Liver (tissue), 9 donors: ENCODE data around the gene OR1I1. TPM values are rescaled to one million over a fixed set of nuclear protein-coding genes. Genes with fewer than 3 reads are reported as not detected.

Experiments used
- DNase-seq: peaks from one replicate; pipeline ENCODE4 v3.0.0-alpha.2; 2017; ENCODE audit warnings: low spot score
- H3K27ac ChIP-seq, 2 donors: one replicate each; pipeline ENCODE4 v1.7.0; 2013; ENCODE audit warnings: inconsistent platforms in 2 of 2, low read length in 2 of 2, control low read depth in 1 of 2, low read depth in 1 of 2, mild to moderate bottlenecking in 1 of 2
- H3K27me3 ChIP-seq, 4 donors: one replicate each; pipeline versions ENCODE4 v1.6.1 to v1.7.0; 2013; ENCODE audit warnings: low read length in 3 of 4, inconsistent platforms in 1 of 4, mild to moderate bottlenecking in 1 of 4, moderate library complexity in 1 of 4; ENCODE audit not compliant: control insufficient read depth in 4 of 4, insufficient read depth in 4 of 4
- H3K36me3 ChIP-seq, 4 donors: one replicate each; pipeline versions ENCODE4 v1.6.1 to v1.7.0; 2013; ENCODE audit warnings: low read length in 3 of 4, mild to moderate bottlenecking in 3 of 4, low read depth in 1 of 4, moderate library complexity in 1 of 4; ENCODE audit not compliant: control insufficient read depth in 4 of 4, insufficient read depth in 3 of 4
- H3K4me1 ChIP-seq, 4 donors: one replicate each; pipeline versions ENCODE4 v1.6.1 to v1.7.0; 2013; ENCODE audit warnings: low read length in 3 of 4, mild to moderate bottlenecking in 3 of 4, moderate library complexity in 1 of 4; ENCODE audit not compliant: control insufficient read depth in 4 of 4, insufficient read depth in 4 of 4
- H3K4me3 ChIP-seq, 3 donors: one replicate each; pipeline versions ENCODE4 v1.6.1 to v1.7.0; 2013; ENCODE audit warnings: low read length in 3 of 3, control low read depth in 1 of 3, low read depth in 1 of 3, mild to moderate bottlenecking in 1 of 3
- H3K9ac ChIP-seq, 2 donors: one replicate each; pipeline ENCODE4 v1.7.0; 2013; ENCODE audit warnings: low read length in 2 of 2, mild to moderate bottlenecking in 2 of 2, moderate library complexity in 2 of 2, control low read depth in 1 of 2, low read depth in 1 of 2
- H3K9me3 ChIP-seq, 4 donors: one replicate each; pipeline versions ENCODE4 v1.6.1 to v1.7.0; 2013; ENCODE audit warnings: low read length in 3 of 4; ENCODE audit not compliant: control insufficient read depth in 4 of 4
- CTCF ChIP-seq: fragments of 150-350 bp; IDR thresholded peaks from 2 replicates; pipeline ENCODE4 v1.5.1; 2017; ENCODE audit warnings: improper control_type of control experiment, low read depth, low read length; ENCODE audit not compliant: missing input control
- EGR1 ChIP-seq, 2 donors: IDR thresholded peaks; 2 replicates each; pipeline ENCODE4 v1.6.1; 2016 to 2018; ENCODE audit warnings: antibody characterized with exemption in 2 of 2, low read depth in 2 of 2
- FOXA1 ChIP-seq: IDR thresholded peaks from 2 replicates; pipeline ENCODE4 v1.6.1; 2016; ENCODE audit warnings: antibody characterized with exemption
- FOXA2 ChIP-seq: IDR thresholded peaks from 2 replicates; pipeline ENCODE4 v1.6.1; 2016; ENCODE audit warnings: antibody characterized with exemption
- GABPA ChIP-seq, 2 donors: IDR thresholded peaks in 1 of 2; conservative IDR thresholded peaks in 1 of 2; 2 replicates each; pipeline ENCODE4 v1.6.1; 2016; ENCODE audit warnings: antibody characterized with exemption in 2 of 2, mild to moderate bottlenecking in 1 of 2, moderate library complexity in 1 of 2
- HNF4A ChIP-seq, 2 donors: conservative IDR thresholded peaks; 2 replicates each; pipeline ENCODE4 v1.6.1; 2016; ENCODE audit warnings: antibody characterized with exemption in 2 of 2, mild to moderate bottlenecking in 2 of 2
- HNF4G ChIP-seq: IDR thresholded peaks from 2 replicates; pipeline ENCODE4 v1.6.1; 2016; ENCODE audit warnings: antibody characterized with exemption
- JUND ChIP-seq, 2 donors: IDR thresholded peaks; 2 replicates each; pipeline ENCODE4 v1.6.1; 2016; ENCODE audit warnings: antibody characterized with exemption in 2 of 2
- NR2F2 ChIP-seq: IDR thresholded peaks from 2 replicates; pipeline ENCODE4 v1.6.1; 2016; ENCODE audit warnings: antibody characterized with exemption
- RAD21 ChIP-seq, 2 donors: IDR thresholded peaks; 2 replicates each; pipeline ENCODE4 v1.6.1; 2016; ENCODE audit warnings: antibody characterized with exemption in 2 of 2, mild to moderate bottlenecking in 2 of 2
- REST ChIP-seq: IDR thresholded peaks from 2 replicates; pipeline ENCODE4 v1.6.1; 2016; ENCODE audit warnings: antibody characterized with exemption, mild to moderate bottlenecking
- RXRA ChIP-seq, 2 donors: IDR thresholded peaks; 2 replicates each; pipeline ENCODE4 v1.6.1; 2017 to 2018; ENCODE audit warnings: antibody characterized with exemption in 2 of 2, mild to moderate bottlenecking in 1 of 2
- SP1 ChIP-seq: IDR thresholded peaks from 2 replicates; pipeline ENCODE4 v1.6.1; 2018; ENCODE audit warnings: antibody characterized with exemption, mild to moderate bottlenecking
- TAF1 ChIP-seq: conservative IDR thresholded peaks from 2 replicates; pipeline ENCODE4 v1.6.1; 2016; ENCODE audit warnings: antibody characterized with exemption, mild to moderate bottlenecking
- YY1 ChIP-seq: IDR thresholded peaks from 2 replicates; pipeline ENCODE4 v1.6.1; 2016; ENCODE audit warnings: antibody characterized with exemption, mild to moderate bottlenecking
- ZBTB33 ChIP-seq: IDR thresholded peaks from 2 replicates; pipeline ENCODE4 v1.6.1; 2016; ENCODE audit warnings: antibody characterized with exemption
- WGBS: extraction: QIAGEN DNeasy Blood & Tissue Kit; methylation state at CpG from one replicate; pipeline ENCODE4 v1.1.7; 2013; 5-methylcytosine and 5-hydroxymethylcytosine counted together
- polyA plus RNA-seq, 2 donors: library from polyadenylated mRNA; stranded (reverse) in 1 of 2; unstranded in 1 of 2; fragments of 200-250 nt in 1 of 2; fragments of >200 nt in 1 of 2; fragmentation: Nextera tagmentation in 1 of 2; extraction: Ambion mirVana in 1 of 2; gene quantifications; one replicate each; pipeline versions ENCODE4 v1.2.1 to v1.2.3, GENCODE V29; 2013 to 2015
- total RNA-seq, 2 donors: library from RNA; depleted of rRNA; stranded (reverse); fragments of >200 nt; gene quantifications; one replicate each; pipeline ENCODE4 v1.2.3, GENCODE V29; 2014
- TF ChIP-seq, protein P1 (sequence below): IDR thresholded peaks from 2 replicates; pipeline ENCODE4 v1.6.1; 2016; ENCODE audit warnings: antibody characterized with exemption
- TF ChIP-seq, protein P2 (sequence below): IDR thresholded peaks from 2 replicates; pipeline ENCODE4 v1.6.1; 2016; ENCODE audit warnings: antibody characterized with exemption
- donor health status: healthy.
- donor health status: healthy.
- donor health status: healthy.
- donor health status: healthy.
- donor health status: healthy.

Gene OR1I1
- total and polyA plus RNA-seq, 4 donors, result not detected

GRCh38 chr19:15128162-15128770 is 46.3 kb downstream of the OR1I1 start:
- no peak for DNase-seq
- 77% methylated on average over 6 of the region's 6 CpGs for WGBS
- Histone ChIP-seq H3K4me3 (no peak overlapping the region), H3K9me3 (no peaks in the 10 kb centered on the region), H3K27me3 (no peaks in the 10 kb centered on the region), H3K9ac (no peak overlapping the region), H3K4me1 (peaks cover 0 to 19% (median 16%) of the 10 kb centered on the region in 4 donors), H3K36me3 (no peaks in the 10 kb centered on the region), H3K27ac (no peak overlapping the region)
- TF ChIP-seq RXRA (IDR thresholded peaks at IDR 0.05) (no peak), TAF1 (no peak), HNF4A (conservative IDR thresholded peaks at IDR 0.05) (no peak)

- Histone ChIP-seq H3K9me3 (no peaks in the 10 kb centered on the region), H3K27ac (no peak overlapping the region), H3K4me3 (no peak overlapping the region), H3K27me3 (no peaks in the 10 kb centered on the region), H3K9ac (no peak overlapping the region), H3K4me1 (peaks cover 0 to 4% (median 2%) of the 10 kb centered on the region in 4 donors), H3K36me3 (no peaks in the 10 kb centered on the region)
- no peak for TF ChIP-seq HNF4G
- TF ChIP-seq REST, result no peak
- no peak for TF ChIP-seq EGR1 (IDR thresholded peaks at IDR 0.05; ENCODE audit: low read depth in 2 of 2)
- no peak for TF ChIP-seq FOXA1
- TF ChIP-seq, protein P1, sequence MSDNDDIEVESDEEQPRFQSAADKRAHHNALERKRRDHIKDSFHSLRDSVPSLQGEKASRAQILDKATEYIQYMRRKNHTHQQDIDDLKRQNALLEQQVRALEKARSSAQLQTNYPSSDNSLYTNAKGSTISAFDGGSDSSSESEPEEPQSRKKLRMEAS, result no peak
- TF ChIP-seq, protein P2, sequence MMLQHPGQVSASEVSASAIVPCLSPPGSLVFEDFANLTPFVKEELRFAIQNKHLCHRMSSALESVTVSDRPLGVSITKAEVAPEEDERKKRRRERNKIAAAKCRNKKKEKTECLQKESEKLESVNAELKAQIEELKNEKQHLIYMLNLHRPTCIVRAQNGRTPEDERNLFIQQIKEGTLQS, result no peak
- TF ChIP-seq FOXA2, result no peak
- TF ChIP-seq YY1, result no peak
- no peak for TF ChIP-seq TAF1
- no peak for TF ChIP-seq JUND (IDR thresholded peaks at IDR 0.05)
- no peak for TF ChIP-seq ZBTB33
- TF ChIP-seq GABPA (IDR thresholded peaks at IDR 0.05 in 1 of 2, conservative IDR thresholded peaks at IDR 0.05 in 1 of 2), result no peak
- no peak for TF ChIP-seq SP1
- no peak for TF ChIP-seq HNF4A (conservative IDR thresholded peaks at IDR 0.05)
- TF ChIP-seq CTCF, result no peak
- TF ChIP-seq RAD21 (IDR thresholded peaks at IDR 0.05), result no peak
- TF ChIP-seq NR2F2, result no peak
- no peak for TF ChIP-seq RXRA (IDR thresholded peaks at IDR 0.05)
- 77% methylated on average over 16 of the region's 16 CpGs for WGBS
- no peak for DNase-seq
Measured at GRCh38 chr19:15129856-15130585, 48.0 kb downstream of the OR1I1 start.
